ENCODE measurements around the gene TRMT1.
"Not testable (repeated sequence)": the region's sequence is repeated elsewhere in the genome, so short reads cannot be mapped to it uniquely, and the experiment has no call there.

Gene TRMT1

GRCh38 chr19:13150187-13150930, 33.8 kb upstream of the TRMT1 start, which contains the start of the genes IER2 and STX10:
Gene IER2 (plus strand): TSS chr19:13150411. CDS start chr19:13153187, 2,776 bp downstream.
Gene STX10 (minus strand): TSS chr19:13150375. CDS start chr19:13150173, 202 bp downstream.
- peak; percentile 95 for DNase-seq

- no peak for DNase-seq
Observed at GRCh38 chr19:13149628-13150186, 33.2 kb upstream of the TRMT1 start.

- DNase-seq, result not testable (repeated sequence)
Observed at GRCh38 chr19:13149173-13149627, 32.7 kb upstream of the TRMT1 start.

GRCh38 chr19:13146763-13147563, 30.4 kb upstream of the TRMT1 start:
- DNase-seq, result peak; percentile 41

- no peak for DNase-seq
Observed at GRCh38 chr19:13139633-13140311, 23.2 kb upstream of the TRMT1 start.

- DNase-seq, result no peak
Observed at GRCh38 chr19:13138916-13139198, 22.3 kb upstream of the TRMT1 start.

- DNase-seq, result no peak
Observed at GRCh38 chr19:13138171-13138915, 21.8 kb upstream of the TRMT1 start.

- DNase-seq, result no peak
Observed at GRCh38 chr19:13137290-13137794, 20.8 kb upstream of the TRMT1 start.

GRCh38 chr19:13135068-13136062, 18.8 kb upstream of the TRMT1 start:
- no peak for DNase-seq

GRCh38 chr19:13134626-13135025, 18.1 kb upstream of the TRMT1 start:
- DNase-seq, result no peak

GRCh38 chr19:13133241-13133870, 16.8 kb upstream of the TRMT1 start:
- no peak for DNase-seq

- peak; percentile 60 for DNase-seq
Observed at GRCh38 chr19:13132471-13133180, 16.1 kb upstream of the TRMT1 start.

GRCh38 chr19:13130886-13131490, 14.4 kb upstream of the TRMT1 start:
- DNase-seq, result no peak

- no peak for DNase-seq
Observed at GRCh38 chr19:13129384-13129783, 12.8 kb upstream of the TRMT1 start.

GRCh38 chr19:13128583-13128982, 12.0 kb upstream of the TRMT1 start:
- no peak for DNase-seq

- no peak for DNase-seq
Observed at GRCh38 chr19:13127811-13128575, 11.5 kb upstream of the TRMT1 start.

GRCh38 chr19:13127051-13127450, 10.5 kb upstream of the TRMT1 start:
- DNase-seq, result no peak

Measured in fibroblast of skin of scalp (primary cell).